DND-41 (cell line): Measurements from ENCODE around the gene XRCC6.

ENCODE experiments used
- CTCF ChIP-seq: IDR thresholded peaks from 2 replicates; pipeline ENCODE4 v1.5.1; 2012; ENCODE audit warnings: borderline replicate concordance, low read length, moderate library complexity, mild to moderate bottlenecking; ENCODE audit not compliant: poor library complexity, severe bottlenecking; ENCODE audit errors: extremely low read depth
- EZH2 ChIP-seq: IDR thresholded peaks from 3 replicates; pipeline ENCODE4 v1.6.1; 2012; ENCODE audit warnings: borderline replicate concordance, low read depth, mild to moderate bottlenecking, moderate library complexity, low read length, inconsistent platforms; ENCODE audit not compliant: severe bottlenecking

GRCh38 chr22:41642331-41643110 is 21.4 kb downstream of the XRCC6 start:
- TF ChIP-seq CTCF (no peak), EZH2 (no peak)
